HEK293T (cell line): Measurements from ENCODE around the gene ZC3H12A.

Source experiments
- CTCF ChIA-PET: fragments of 350-600 bp; formaldehyde crosslinking; extraction: SDS; loops from one replicate; lab custom pipeline; 2021; ENCODE audit warnings: antibody characterized with exemption, inconsistent platforms; lab: Yijun Ruan, JAX
- POLR2A ChIA-PET: fragments of 350-600 bp; formaldehyde crosslinking; extraction: SDS; loops from one replicate; lab custom pipeline; 2020; ENCODE audit warnings: antibody characterized with exemption, inconsistent platforms; lab: Yijun Ruan, JAX
- DNase-seq: peaks from one replicate; pipeline ENCODE4 v3.0.0; 2012; ENCODE audit warnings: mixed read lengths; ENCODE audit errors: extremely low spot score
- ARNT ChIP-seq: fragments of 450-650 bp; IDR thresholded peaks from 2 replicates; pipeline ENCODE4 v1.6.1; 2017; ENCODE audit warnings: mild to moderate bottlenecking
- BHLHE40 ChIP-seq: fragments of 450-650 bp; IDR thresholded peaks from 2 replicates; pipeline ENCODE4 v1.6.1; 2016; ENCODE audit warnings: mild to moderate bottlenecking, moderate library complexity, borderline replicate concordance
- CTBP1 ChIP-seq: fragments of 450-650 bp; IDR thresholded peaks from 2 replicates; pipeline ENCODE4 v1.6.1; 2016; ENCODE audit warnings: borderline replicate concordance
- ELF4 ChIP-seq: fragments of 450-650 bp; IDR thresholded peaks from 2 replicates; pipeline ENCODE4 v1.6.1; 2017; ENCODE audit warnings: antibody characterized with exemption
- FOXA1 ChIP-seq: fragments of 450-650 bp; IDR thresholded peaks from 2 replicates; pipeline ENCODE4 v1.6.1; 2016; ENCODE audit warnings: mild to moderate bottlenecking
- FOXK2 ChIP-seq: fragments of 450-650 bp; IDR thresholded peaks from 2 replicates; pipeline ENCODE4 v1.6.1; 2016; ENCODE audit warnings: mild to moderate bottlenecking
- FOXM1 ChIP-seq: fragments of 450-650 bp; IDR thresholded peaks from 2 replicates; pipeline ENCODE4 v1.6.1; 2017; ENCODE audit warnings: mild to moderate bottlenecking, borderline replicate concordance
- HDGF ChIP-seq: fragments of 450-650 bp; IDR thresholded peaks from 2 replicates; pipeline ENCODE4 v1.6.1; 2017; ENCODE audit warnings: antibody characterized with exemption, borderline replicate concordance
- L3MBTL2 ChIP-seq: fragments of 450-650 bp; conservative IDR thresholded peaks from 2 replicates; pipeline ENCODE4 v1.6.1; 2016; ENCODE audit warnings: mild to moderate bottlenecking
- LEF1 ChIP-seq: fragments of 450-650 bp; IDR thresholded peaks from 2 replicates; pipeline ENCODE4 v1.6.1; 2017; ENCODE audit warnings: mild to moderate bottlenecking, borderline replicate concordance
- NFRKB ChIP-seq: fragments of 450-650 bp; IDR thresholded peaks from 2 replicates; pipeline ENCODE4 v1.6.1; 2016; ENCODE audit warnings: mild to moderate bottlenecking, moderate library complexity
- PKNOX1 ChIP-seq: fragments of 450-650 bp; IDR thresholded peaks from 2 replicates; pipeline ENCODE4 v1.6.1; 2016
- SP1 ChIP-seq: fragments of 450-650 bp; IDR thresholded peaks from 2 replicates; pipeline ENCODE4 v1.6.1; 2017
- SUZ12 ChIP-seq: fragments of 450-650 bp; IDR thresholded peaks from 2 replicates; pipeline ENCODE4 v1.6.1; 2016; ENCODE audit warnings: mild to moderate bottlenecking
- TARDBP ChIP-seq: fragments of 450-650 bp; IDR thresholded peaks from 2 replicates; pipeline ENCODE4 v1.6.1; 2016
- ZNF384 ChIP-seq: fragments of 450-650 bp; IDR thresholded peaks from 2 replicates; pipeline ENCODE4 v1.6.1; 2016

ZC3H12A gene

GRCh38 chr1:37474046-37474696 is at the start of gene ZC3H12A:
Gene ZC3H12A, plus strand, starts transcription at chr1:37474580. Its CDS starts 917 bp downstream, at chr1:37475497.
- ChIA-PET CTCF (interaction anchor here (0.6 to 2.1 kb wide), 4 partner anchors 13 to 898 kb away, joined by 3 to 10 read pairs (median 3); no protein-coding TSS in a partner anchor), POLR2A (interaction anchor here (1.0 to 3.0 kb wide), 7 partner anchors 8 to 41 kb away, joined by 3 to 11 read pairs (median 4); partner anchors contain the start of gene MEAF6)
- TF ChIP-seq FOXA1 (no peak), L3MBTL2 (no peak), FOXK2 (no peak), FOXM1 (no peak)
- DNase-seq = peak; percentile 98

GRCh38 chr1:37425221-37425620 is 49.2 kb upstream of the ZC3H12A start:
- DNase-seq = no peak
- POLR2A ChIA-PET = no interaction called here
- TF ChIP-seq ARNT = no peak
- CTCF ChIA-PET = no interaction called here

- TF ChIP-seq L3MBTL2 (no peak), SUZ12 (no peak), HDGF (no peak), ELF4 (no peak), TARDBP (no peak), ZNF384 (no peak), PKNOX1 (no peak), FOXM1 (no peak)
- POLR2A ChIA-PET = no interaction called here
- CTCF ChIA-PET = no interaction called here
- DNase-seq = no peak
Observed at GRCh38 chr1:37429029-37429428, 45.4 kb upstream of the ZC3H12A start.

GRCh38 chr1:37430103-37430985 is 44.0 kb upstream of the ZC3H12A start:
- DNase-seq = no peak
- ChIA-PET POLR2A (no interaction called here), CTCF (no interaction called here)

GRCh38 chr1:37432716-37433115 is 41.7 kb upstream of the ZC3H12A start:
- TF ChIP-seq FOXA1 (no peak), ARNT (no peak), L3MBTL2 (no peak)
- DNase-seq = no peak
- CTCF ChIA-PET = no interaction called here
- POLR2A ChIA-PET = no interaction called here

More at GRCh38 chr1:37430103-37430985, 44.0 kb upstream of the ZC3H12A start:
- no peak for TF ChIP-seq SUZ12
- no peak for TF ChIP-seq ARNT
- TF ChIP-seq FOXK2 = no peak
- TF ChIP-seq PKNOX1 = no peak
- no peak for TF ChIP-seq ZNF384
- TF ChIP-seq HDGF = no peak

- CTCF ChIA-PET = no interaction called here
- POLR2A ChIA-PET = no interaction called here
- TF ChIP-seq BHLHE40 (no peak), ELF4 (no peak), ZNF384 (no peak), FOXM1 (no peak), L3MBTL2 (no peak)
- no peak for DNase-seq
Observed at GRCh38 chr1:37433171-37433570, 41.2 kb upstream of the ZC3H12A start.

- ChIA-PET CTCF (interaction anchor here (0.6 to 1.5 kb wide), 5 partner anchors 18 to 469 kb away, joined by 3 to 4 read pairs (median 3); no protein-coding TSS in a partner anchor), POLR2A (no interaction called here)
- peak; percentile 85 for DNase-seq
- TF ChIP-seq FOXK2 (no peak), CTBP1 (no peak)
Observed at GRCh38 chr1:37434292-37435225, 39.8 kb upstream of the ZC3H12A start.

GRCh38 chr1:37437087-37437486 is 37.3 kb upstream of the ZC3H12A start:
- TF ChIP-seq BHLHE40 (no peak), TARDBP (no peak), PKNOX1 (no peak), ELF4 (no peak), FOXK2 (no peak), HDGF (no peak), ZNF384 (no peak), FOXA1 (no peak), ARNT (no peak), SUZ12 (no peak), SP1 (no peak), LEF1 (no peak), CTBP1 (no peak), NFRKB (no peak), L3MBTL2 (no peak), FOXM1 (no peak)
- no peak for DNase-seq
- ChIA-PET CTCF (interaction anchor here (0.6 to 1.1 kb wide), 4 partner anchors 119 to 1284 kb away, joined by 3 read pairs; no protein-coding TSS in a partner anchor), POLR2A (no interaction called here)
